B cell (primary cell): ENCODE results near the gene ATPAF1. TPM values are rescaled to one million over a fixed set of nuclear protein-coding genes. Genes with fewer than 3 reads are reported as not detected.

Source experiments
- ATAC-seq: fragments of 200-7000 bp; cut with Tn5 transposase; one replicate; pipeline ENCODE4 v1.10.0; 2021; ENCODE audit warnings: low read depth, mild to moderate bottlenecking, moderate number of reproducible peaks, moderate library complexity
- CTCF ChIA-PET: fragments of 350-600 bp; sonication (Branson Sonifier 250); formaldehyde crosslinking; loops from one replicate; lab custom pipeline; 2021; ENCODE audit warnings: antibody characterized with exemption, inconsistent platforms; lab: Charles Lee
- POLR2A ChIA-PET: fragments of 350-600 bp; sonication (Branson Sonifier 250); formaldehyde crosslinking; loops from one replicate; lab custom pipeline; 2021; ENCODE audit warnings: antibody characterized with exemption; lab: Charles Lee
- DNase-seq: peaks from one replicate; pipeline ENCODE4 v3.0.0; 2013
- H2AFZ ChIP-seq: 2 replicates; pipeline ENCODE4 v1.6.1; 2012; ENCODE audit warnings: mild to moderate bottlenecking, low read depth, low read length; ENCODE audit not compliant: insufficient read depth, poor library complexity, severe bottlenecking
- H3K27ac ChIP-seq, 2 donors: 1 replicate in 1 of 2; 2 replicates in 1 of 2; pipeline ENCODE4 v1.5.1; 2012 to 2013; ENCODE audit warnings: low read length in 2 of 2, mild to moderate bottlenecking in 2 of 2, moderate library complexity in 1 of 2
- H3K27me3 ChIP-seq, 4 experiments: fragments of 200-600 bp in 1 of 4; sonication (generic) in 1 of 4; replicated peaks in 1 of 4; 1 replicate in 2 of 4; 2 replicates in 2 of 4; pipeline versions ENCODE4 v1.6.1 to v1.7.0; 2013 to 2016; ENCODE audit warnings: low read length in 3 of 4, mild to moderate bottlenecking in 2 of 4, mixed read lengths in 1 of 4, moderate library complexity in 1 of 4; ENCODE audit not compliant: insufficient read depth in 4 of 4, control insufficient read depth in 3 of 4; ENCODE audit errors: control extremely low read depth in 1 of 4
- H3K36me3 ChIP-seq, 2 experiments: replicated peaks in 1 of 2; 1 replicate in 1 of 2; 2 replicates in 1 of 2; pipeline versions ENCODE4 v1.6.1 to v1.7.1; 2013; ENCODE audit warnings: low read length in 1 of 2; ENCODE audit not compliant: insufficient read depth in 2 of 2, control insufficient read depth in 1 of 2; ENCODE audit errors: control extremely low read depth in 1 of 2, extremely low read depth in 1 of 2
- H3K4me1 ChIP-seq, 2 donors: fragments of 200-600 bp in 1 of 2; sonication (generic) in 1 of 2; 1 replicate in 1 of 2; 2 replicates in 1 of 2; pipeline versions ENCODE4 v1.5.1 to v1.6.1; 2013 to 2017; ENCODE audit warnings: low read length in 2 of 2; ENCODE audit not compliant: control insufficient read depth in 2 of 2, insufficient read depth in 2 of 2
- H3K4me2 ChIP-seq: replicated peaks from 2 replicates; pipeline ENCODE3; 2012; ENCODE audit warnings: mild to moderate bottlenecking, low read depth, low read length; ENCODE audit not compliant: poor library complexity, severe bottlenecking
- H3K4me3 ChIP-seq, 5 experiments: fragments of 200-600 bp in 1 of 5; sonication (generic) in 1 of 5; 1 replicate in 3 of 5; 2 replicates in 2 of 5; pipeline versions ENCODE4 v1.5.1 to v1.7.0; 2011 to 2016; ENCODE audit warnings: low read length in 4 of 5, mild to moderate bottlenecking in 4 of 5, low read depth in 2 of 5, control low read depth in 1 of 5, moderate library complexity in 1 of 5; ENCODE audit not compliant: insufficient read depth in 1 of 5; ENCODE audit errors: control extremely low read depth in 1 of 5, extremely low read depth in 1 of 5
- H3K79me2 ChIP-seq: fragments of 200-600 bp; sonication (generic); one replicate; pipeline ENCODE4 v1.6.0; 2016; ENCODE audit warnings: low read length; ENCODE audit not compliant: control insufficient read depth, insufficient read depth
- H3K9ac ChIP-seq: fragments of 200-600 bp; sonication (generic); 2 replicates; pipeline ENCODE4 v1.6.1; 2017; ENCODE audit warnings: mild to moderate bottlenecking, low read length, moderate library complexity
- H3K9me3 ChIP-seq, 3 donors: one replicate each; pipeline versions ENCODE4 v1.6.1 to v1.7.1; 2013; ENCODE audit warnings: low read length in 2 of 3; ENCODE audit not compliant: control insufficient read depth in 2 of 3, insufficient read depth in 1 of 3; ENCODE audit errors: control extremely low read depth in 1 of 3
- H4K20me1 ChIP-seq: 2 replicates; pipeline ENCODE4 v1.6.0; 2012; ENCODE audit warnings: mild to moderate bottlenecking, low read length; ENCODE audit not compliant: insufficient read depth, control insufficient read depth, poor library complexity, severe bottlenecking
- H3K27ac Mint-ChIP-seq: one replicate; pipeline ENCODE4 v1.8.0; 2021; ENCODE audit warnings: mixed read lengths
- H3K27me3 Mint-ChIP-seq: one replicate; pipeline ENCODE4 v1.8.0; 2021; ENCODE audit warnings: mixed read lengths
- H3K4me1 Mint-ChIP-seq: one replicate; pipeline ENCODE4 v1.8.0; 2021; ENCODE audit warnings: mixed read lengths
- H3K4me3 Mint-ChIP-seq: one replicate; pipeline ENCODE4 v1.8.0; 2021; ENCODE audit warnings: mixed read lengths
- H3K9me3 Mint-ChIP-seq: one replicate; pipeline ENCODE4 v1.8.0; 2022; ENCODE audit warnings: mixed read lengths; ENCODE audit not compliant: insufficient read depth
- CTCF ChIP-seq: fragments of 200-600 bp; IDR thresholded peaks from one replicate; pipeline ENCODE4 v1.8.0; 2022; ENCODE audit warnings: antibody characterized with exemption, mild to moderate bottlenecking
- EZH2 ChIP-seq: IDR thresholded peaks from 2 replicates; pipeline ENCODE4 v1.6.1; 2012; ENCODE audit warnings: borderline replicate concordance, low read depth, mild to moderate bottlenecking, moderate library complexity, low read length; ENCODE audit not compliant: insufficient read depth, poor library complexity, severe bottlenecking
- WGBS: methylation state at CpG from one replicate; pipeline ENCODE4 v1.1.5; 2013; ENCODE audit warnings: missing lambda C conversion rate; ENCODE audit not compliant: insufficient coverage; 5-methylcytosine and 5-hydroxymethylcytosine counted together
- intact Hi-C: fragments of 100-400 bp; cut with micrococcal nuclease; formaldehyde crosslinking; loops from one replicate; pipeline ENCODE4 v1.10.0; 2022
- polyA plus RNA-seq: library from polyadenylated mRNA; depleted of rRNA; stranded (reverse); fragments of >200 nt; gene quantifications from 2 replicates; pipeline ENCODE4 v1.2.3, GENCODE V29; 2012
- total RNA-seq, 2 donors: library from RNA; stranded (reverse); fragments of 120-200 nt in 1 of 2; gene quantifications; 1 replicate in 1 of 2; 2 replicates in 1 of 2; pipeline versions ENCODE4 v1.2.3 to v1.2.4, GENCODE V29; 2013 to 2022

Gene ATPAF1
- total and polyA plus RNA-seq, 2 donors (not counting 1 experiment from before 2014, with no cell fraction given): 18.3 to 22.0 TPM

- peaks cover 14 to 88% of the 10 kb centered on the region in 2 experiments for H3K36me3 ChIP-seq
- H3K4me1 Mint-ChIP-seq: no peaks in the 10 kb centered on the region
- no peaks in the 10 kb centered on the region for H4K20me1 ChIP-seq
- no peaks in the 10 kb centered on the region for H3K27me3 Mint-ChIP-seq
- H2AFZ ChIP-seq: no peak overlapping the region
- no peaks in the 10 kb centered on the region for H3K79me2 ChIP-seq
- WGBS: 100% methylated on average over 1 of the region's 1 CpG
- no peak overlapping the region for H3K4me3 Mint-ChIP-seq
- no peak overlapping the region for H3K27ac Mint-ChIP-seq
- H3K9me3 ChIP-seq: no peaks in the 10 kb centered on the region
- no peak overlapping the region for H3K27ac ChIP-seq
- intact Hi-C loops: no loop called here
- no peak overlapping the region for H3K4me3 ChIP-seq
- ATAC-seq (no peak), DNase-seq (no peak)
- no peaks in the 10 kb centered on the region for H3K9me3 Mint-ChIP-seq
- ChIA-PET POLR2A (no interaction called here), CTCF (interaction anchor here (1.2 kb wide), 1 partner anchor 43 kb away, joined by 3 read pairs; no protein-coding TSS in a partner anchor)
- H3K4me2 ChIP-seq: no peak overlapping the region
- no peaks in the 10 kb centered on the region for H3K27me3 ChIP-seq
- H3K4me1 ChIP-seq: no peaks in the 10 kb centered on the region
- TF ChIP-seq CTCF: no peak
- TF ChIP-seq EZH2: no peak
- no peak overlapping the region for H3K9ac ChIP-seq
These were observed 13.9 kb upstream of the ATPAF1 start for GRCh38 chr1:46682064-46682463.

DNA sequence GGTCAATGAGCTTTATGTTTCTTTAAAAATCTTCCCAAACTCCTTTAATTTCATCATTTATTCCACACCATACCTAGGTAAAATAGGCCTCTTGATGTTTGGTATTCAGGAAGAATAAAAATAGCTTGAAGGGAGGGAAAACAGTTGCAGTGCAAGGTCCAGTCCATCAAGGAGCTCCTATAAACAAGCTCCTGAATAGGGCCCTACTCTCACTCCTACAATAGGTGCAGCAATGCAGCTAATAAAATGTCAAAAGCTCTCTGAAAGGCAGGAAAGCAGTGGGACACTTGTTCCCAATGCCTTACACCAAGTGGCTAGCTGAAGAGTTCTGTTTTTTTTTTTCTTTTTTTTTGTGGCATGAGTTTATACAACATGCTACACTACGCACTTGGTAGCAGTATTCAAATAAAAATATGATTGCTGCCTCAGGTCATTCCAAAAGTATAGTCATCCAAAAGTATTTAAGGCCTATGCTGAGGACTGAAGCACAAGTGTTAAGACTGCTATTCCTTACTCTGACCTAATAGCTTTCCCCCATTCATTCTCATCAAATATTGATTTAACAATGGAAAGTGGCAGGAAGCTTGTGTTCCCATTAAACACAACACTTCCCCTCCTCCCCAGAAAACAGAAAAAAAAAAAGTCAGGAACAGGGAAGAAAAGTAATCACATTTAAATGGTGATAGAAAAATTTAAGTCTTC is 13.3 kb upstream of the ATPAF1 start:
- peaks cover 0 to under 1% of the 10 kb centered on the region in 2 donors for H3K4me1 ChIP-seq
- DNase-seq (no peak), ATAC-seq (no peak)
- Mint-ChIP-seq H3K9me3 (no peaks in the 10 kb centered on the region), H3K27ac (no peak overlapping the region), H3K4me3 (no peak overlapping the region), H3K4me1 (peaks cover 2% of the 10 kb centered on the region), H3K27me3 (no peaks in the 10 kb centered on the region)
- H3K9ac ChIP-seq: no peak overlapping the region
- CTCF ChIA-PET: interaction anchor here (1.2 kb wide), 1 partner anchor 43 kb away, joined by 3 read pairs; no protein-coding TSS in a partner anchor
- no peak overlapping the region for H2AFZ ChIP-seq
- no peak overlapping the region for H3K4me3 ChIP-seq
- no peaks in the 10 kb centered on the region for H3K79me2 ChIP-seq
- H3K9me3 ChIP-seq: no peaks in the 10 kb centered on the region
- no CpG with 5 or more reads among the region's 1 CpG for WGBS
- intact Hi-C loops: no loop called here
- no peak overlapping the region for H3K4me2 ChIP-seq
- no peak for TF ChIP-seq CTCF
- TF ChIP-seq EZH2: no peak
- H3K27ac ChIP-seq: no peak overlapping the region
- H3K27me3 ChIP-seq: no peaks in the 10 kb centered on the region
- POLR2A ChIA-PET: no interaction called here
- H3K36me3 ChIP-seq: peaks cover 14 to 82% of the 10 kb centered on the region in 2 experiments
- H4K20me1 ChIP-seq: no peaks in the 10 kb centered on the region
